Kidney (tissue), 14 donors: ENCODE data around the gene HOXD9. TPM values are rescaled to one million over a fixed set of nuclear protein-coding genes. Genes with fewer than 3 reads are reported as not detected.

Experiments
- DNase-seq, 5 donors: peaks; one replicate each; pipeline ENCODE4 v3.0.0-alpha.2; 2013 to 2020
- FAIRE-seq: peaks from 2 replicates; lab custom pipeline; 2012; peaks lifted over from hg19 to GRCh38; lab: Jason Lieb, UNC
- H3K27ac ChIP-seq, 2 donors: one replicate each; pipeline ENCODE4 v1.7.0; 2013; ENCODE audit warnings: low read depth in 2 of 2, low read length in 2 of 2, inconsistent platforms in 1 of 2
- H3K27me3 ChIP-seq: one replicate; pipeline ENCODE4 v1.7.1; 2013; ENCODE audit warnings: low read length, inconsistent platforms; ENCODE audit not compliant: control insufficient read depth, insufficient read depth
- H3K36me3 ChIP-seq, 3 donors: one replicate each; pipeline versions ENCODE4 v1.7.0 to v1.7.1; 2013; ENCODE audit warnings: low read length in 3 of 3, control low read depth in 1 of 3, inconsistent platforms in 1 of 3; ENCODE audit not compliant: insufficient read depth in 3 of 3, control insufficient read depth in 2 of 3
- H3K4me1 ChIP-seq, 3 donors: one replicate each; pipeline versions ENCODE4 v1.7.0 to v1.7.1; 2013; ENCODE audit warnings: low read length in 3 of 3, inconsistent platforms in 1 of 3, low read depth in 1 of 3; ENCODE audit not compliant: control insufficient read depth in 2 of 3, insufficient read depth in 2 of 3
- H3K4me3 ChIP-seq, 3 donors: one replicate each; pipeline versions ENCODE4 v1.7.0 to v1.8.1; 2013; ENCODE audit warnings: low read length in 3 of 3, control low read depth in 1 of 3, inconsistent platforms in 1 of 3
- H3K9ac ChIP-seq, 3 donors: one replicate each; pipeline versions ENCODE4 v1.7.0 to v1.7.1; 2013; ENCODE audit warnings: low read length in 3 of 3, control low read depth in 1 of 3, inconsistent platforms in 1 of 3
- H3K9me3 ChIP-seq, 3 donors: one replicate each; pipeline versions ENCODE4 v1.7.0 to v1.7.1; 2013; ENCODE audit warnings: low read length in 3 of 3, control low read depth in 1 of 3, inconsistent platforms in 1 of 3; ENCODE audit not compliant: control insufficient read depth in 2 of 3, insufficient read depth in 1 of 3
- intact Hi-C: fragments of 100-400 bp; cut with DNase I; formaldehyde crosslinking; loops from one replicate; pipeline ENCODE4 v1.11.1; 2022
- polyA plus RNA-seq: library from polyadenylated mRNA; stranded (reverse); fragments of 350-450 nt; fragmentation: Illumina TruSeq; extraction: RNeasy Lipid Tissue Mini Kit (QIAGEN cat#74804); gene quantifications from one replicate; pipeline ENCODE4 v1.2.3, GENCODE V29; 2014; ENCODE audit warnings: low read depth, low replicate concordance; ENCODE audit not compliant: insufficient read depth
- total RNA-seq: library from RNA; stranded (reverse); fragmentation: NEBNext Ultra II Directional; extraction: Animal tissue kit (Norgen Biotek cat#: 25700); gene quantifications from one replicate; pipeline ENCODE4 v1.2.1, GENCODE V29; 2021
- TF ChIP-seq, protein P1 (sequence below): IDR thresholded peaks from 3 replicates; pipeline ENCODE4 v1.5.1; 2012; ENCODE audit warnings: mild to moderate bottlenecking, moderate library complexity, borderline replicate concordance; ENCODE audit not compliant: insufficient read depth; ENCODE audit errors: extremely low read depth
- donor health status: control.
- donor health status: control.
- donor health status: control.
- donor health status: control.
- donor health status: control.
- donor health status: DM: yes; HTN: yes; CAD: no.
- donor health status: Normal renal cell carcinoma (clear cell type).

HOXD9 gene
- total and polyA plus RNA-seq, 2 donors from 2014 or later, result 36.4 to 36.5 TPM

DNA sequence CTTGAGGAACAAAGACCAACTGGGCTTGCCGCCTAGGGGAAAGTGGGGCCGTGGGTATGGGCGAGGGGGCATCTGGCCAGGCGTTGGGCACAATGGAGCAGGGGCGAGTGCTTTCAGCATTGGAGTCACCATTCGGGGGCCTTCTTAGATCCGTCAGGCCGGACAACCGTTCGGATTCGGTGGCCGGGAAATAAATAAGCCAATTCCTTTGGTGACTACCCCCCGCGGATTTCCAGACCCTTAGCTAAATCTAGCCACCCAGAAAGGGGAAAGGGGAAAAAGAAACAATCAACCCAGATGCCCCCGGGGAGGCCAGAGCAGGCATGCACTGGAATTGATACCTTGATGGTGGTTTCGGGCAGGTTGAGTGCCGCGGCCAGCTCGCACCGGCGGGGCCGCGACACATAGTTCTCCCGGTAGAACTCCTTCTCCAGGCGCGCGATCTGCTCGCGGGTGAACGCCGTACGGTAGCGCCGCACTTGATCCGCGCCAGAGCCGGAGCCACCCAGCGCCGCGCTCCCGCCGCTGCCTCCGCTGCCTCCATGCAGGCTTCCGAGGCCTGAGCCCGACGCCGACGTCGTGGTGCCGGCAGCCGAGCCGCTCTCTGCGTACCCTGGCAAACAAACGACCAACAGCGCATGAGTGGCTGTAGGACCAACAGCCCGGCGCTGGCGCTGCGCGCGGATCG, 40.5 kb upstream of the HOXD9 start:
- Histone ChIP-seq H3K4me1 (peaks cover 0 to 6% (median 0%) of the 10 kb centered on the region in 3 donors), H3K9me3 (peaks cover 0 to 9% (median 0%) of the 10 kb centered on the region in 3 donors), H3K36me3 (no peaks in the 10 kb centered on the region), H3K9ac (no peak overlapping the region), H3K27ac (no peak overlapping the region), H3K4me3 (no peak overlapping the region), H3K27me3 (peaks cover 90% of the 10 kb centered on the region)
- FAIRE-seq, result no peak
- intact Hi-C loops, result no loop called here
- peak; percentile 44 to 75 (median 68) for DNase-seq
- TF ChIP-seq, protein P1, sequence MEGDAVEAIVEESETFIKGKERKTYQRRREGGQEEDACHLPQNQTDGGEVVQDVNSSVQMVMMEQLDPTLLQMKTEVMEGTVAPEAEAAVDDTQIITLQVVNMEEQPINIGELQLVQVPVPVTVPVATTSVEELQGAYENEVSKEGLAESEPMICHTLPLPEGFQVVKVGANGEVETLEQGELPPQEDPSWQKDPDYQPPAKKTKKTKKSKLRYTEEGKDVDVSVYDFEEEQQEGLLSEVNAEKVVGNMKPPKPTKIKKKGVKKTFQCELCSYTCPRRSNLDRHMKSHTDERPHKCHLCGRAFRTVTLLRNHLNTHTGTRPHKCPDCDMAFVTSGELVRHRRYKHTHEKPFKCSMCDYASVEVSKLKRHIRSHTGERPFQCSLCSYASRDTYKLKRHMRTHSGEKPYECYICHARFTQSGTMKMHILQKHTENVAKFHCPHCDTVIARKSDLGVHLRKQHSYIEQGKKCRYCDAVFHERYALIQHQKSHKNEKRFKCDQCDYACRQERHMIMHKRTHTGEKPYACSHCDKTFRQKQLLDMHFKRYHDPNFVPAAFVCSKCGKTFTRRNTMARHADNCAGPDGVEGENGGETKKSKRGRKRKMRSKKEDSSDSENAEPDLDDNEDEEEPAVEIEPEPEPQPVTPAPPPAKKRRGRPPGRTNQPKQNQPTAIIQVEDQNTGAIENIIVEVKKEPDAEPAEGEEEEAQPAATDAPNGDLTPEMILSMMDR, result no peak

DNA sequence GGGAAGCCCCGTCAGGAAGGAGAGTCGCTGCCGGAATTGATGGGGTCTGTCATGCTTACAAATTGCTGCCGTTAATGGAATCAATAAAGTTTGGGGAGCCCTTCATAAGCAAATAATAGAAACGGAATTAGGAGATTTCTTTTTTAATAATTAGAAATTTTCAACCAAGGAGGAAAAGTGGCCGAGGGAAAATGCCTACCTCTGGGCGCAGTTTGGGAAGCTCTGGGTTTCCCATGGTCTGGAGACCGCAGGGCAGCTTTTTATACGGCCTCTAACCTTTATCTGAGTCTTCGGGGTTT, 40.0 kb upstream of the HOXD9 start:
- H3K4me1 ChIP-seq, result peaks cover 0 to 6% (median 0%) of the 10 kb centered on the region in 3 donors
- H3K27me3 ChIP-seq, result peaks cover 90% of the 10 kb centered on the region
- peaks cover 0 to 9% (median 0%) of the 10 kb centered on the region in 3 donors for H3K9me3 ChIP-seq
- H3K27ac ChIP-seq, result no peak overlapping the region
- TF ChIP-seq, protein P1, result no peak
- no peak overlapping the region for H3K4me3 ChIP-seq
- no peaks in the 10 kb centered on the region for H3K36me3 ChIP-seq
- DNase-seq (no peak), FAIRE-seq (no peak)
- intact Hi-C loops, result no loop called here
- no peak overlapping the region for H3K9ac ChIP-seq

DNA sequence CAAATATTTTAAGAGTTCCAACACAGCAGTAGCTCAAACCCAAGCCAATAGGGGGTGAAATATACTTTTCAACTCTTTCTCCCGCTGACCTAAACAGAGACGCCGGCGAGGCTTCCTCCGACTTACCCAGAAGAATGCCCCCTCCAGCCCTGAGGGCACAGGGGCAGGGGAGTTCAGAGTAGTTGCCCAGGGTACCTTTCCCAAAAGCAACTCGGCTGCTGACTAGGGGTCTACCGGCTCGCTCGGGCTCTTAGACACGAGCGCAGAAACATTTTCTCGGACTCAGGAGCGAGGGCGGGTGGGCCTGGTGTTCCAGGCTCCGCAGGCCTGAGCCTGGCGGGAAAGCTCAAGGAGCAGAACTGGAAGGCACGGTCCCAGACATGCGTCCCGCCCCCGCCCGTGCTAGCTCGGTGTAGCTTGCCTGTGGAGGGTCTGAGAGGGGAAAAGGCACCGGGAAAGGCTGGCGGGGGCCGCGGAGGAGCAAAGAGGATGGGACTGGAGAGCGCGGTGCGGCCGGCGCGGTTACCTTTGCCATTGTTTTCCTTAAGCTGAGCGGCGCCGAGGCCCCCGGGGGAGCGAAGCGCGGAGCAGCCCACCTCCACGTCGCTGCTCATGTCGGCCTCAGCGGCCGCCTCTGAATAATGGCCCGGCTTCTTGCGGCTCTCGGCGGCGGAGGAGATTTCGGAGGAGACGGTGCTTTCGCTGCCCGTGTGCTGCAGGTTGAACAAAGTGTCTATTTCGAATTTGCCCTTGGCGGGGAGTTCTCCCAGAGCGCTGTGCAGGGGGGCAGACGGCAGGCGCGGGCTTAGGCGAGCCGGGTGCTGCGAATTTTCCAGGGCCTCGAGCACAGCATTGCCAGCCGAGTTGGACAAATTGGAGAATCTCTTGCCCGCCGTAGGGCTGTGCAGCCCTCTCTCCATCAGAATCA, 39.4 kb upstream of the HOXD9 start:
- H3K27ac ChIP-seq, result no peak overlapping the region
- H3K27me3 ChIP-seq, result peaks cover 90% of the 10 kb centered on the region
- H3K9ac ChIP-seq, result no peak overlapping the region
- H3K36me3 ChIP-seq, result no peaks in the 10 kb centered on the region
- peak in 4 of 5 donors; percentile 45 to 66 (median 55) for DNase-seq
- H3K9me3 ChIP-seq, result peaks cover 0 to 9% (median 0%) of the 10 kb centered on the region in 3 donors
- TF ChIP-seq, protein P1, result no peak
- FAIRE-seq, result no peak
- no peak overlapping the region for H3K4me3 ChIP-seq
- H3K4me1 ChIP-seq, result peaks cover 0 to 9% (median 0%) of the 10 kb centered on the region in 3 donors
- intact Hi-C loops, result no loop called here
